Effector CD4-positive, alpha-beta T cell (primary cell): ENCODE data around the gene BTBD10.

ENCODE experiments used
- DNase-seq: peaks from one replicate; pipeline ENCODE4 v3.0.0-alpha.2; 2020
- total RNA-seq: gene quantifications from one replicate; lab custom pipeline; 2026; lab: John Stamatoyannopoulos, UW

The BTBD10 gene
- total RNA-seq = 23.6 reads per million, percentile 50 among the genes with 10 or more reads in this experiment

GRCh38 chr11:13462901-13463778 lies at the start of gene BTBD10:
BTBD10 (minus strand) TSS chr11:13463222; CDS start chr11:13445124, 18,098 bp downstream.
- DNase-seq = peak; percentile 92

DNA sequence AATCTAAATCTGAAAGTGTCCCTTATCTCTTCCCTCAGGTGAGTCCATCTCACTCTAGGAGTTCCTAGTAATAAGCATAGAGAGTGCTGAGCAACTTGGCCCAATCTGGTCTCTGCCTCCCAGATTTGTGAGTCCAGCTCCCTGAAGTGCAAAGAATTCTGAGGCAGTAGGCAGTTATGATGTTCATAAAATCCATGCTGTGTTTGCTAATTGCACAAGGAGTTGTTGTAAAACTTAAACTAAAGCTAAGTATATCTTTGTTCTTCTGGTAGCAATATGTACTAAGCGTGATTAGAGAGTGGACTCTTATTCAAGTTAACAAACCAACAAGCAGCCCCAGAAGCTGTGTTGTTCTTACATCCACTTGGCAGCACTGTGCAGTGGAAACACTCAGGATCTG lies 40.4 kb upstream of the BTBD10 start:
- DNase-seq = no peak

DNA sequence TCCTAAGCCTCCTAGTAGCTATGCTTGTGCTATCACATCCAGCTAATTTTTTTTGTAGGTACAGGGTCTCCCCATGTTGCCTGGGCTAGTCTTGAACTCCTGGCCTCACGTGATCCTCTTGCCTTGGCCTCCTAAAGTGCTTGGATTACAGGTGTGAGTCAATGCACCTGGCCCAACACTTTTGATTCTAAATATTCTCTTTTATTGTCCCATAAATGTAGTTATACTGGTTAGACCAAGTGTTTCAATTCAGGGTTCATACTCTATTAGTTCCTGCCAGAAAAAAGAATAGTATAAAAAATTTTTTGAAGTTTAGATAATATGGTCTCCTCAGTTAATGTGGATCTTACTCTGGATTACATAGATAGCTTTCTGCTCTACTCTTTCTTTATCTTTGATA lies 39.5 kb upstream of the BTBD10 start:
- no peak for DNase-seq

GRCh38 chr11:13495929-13496328 lies 32.9 kb upstream of the BTBD10 start, which contains the start of gene PTH:
PTH (minus strand) TSS chr11:13495997; CDS start chr11:13492855, 3,142 bp downstream.
- no peak for DNase-seq

GRCh38 chr11:13494051-13494450 lies 31.0 kb upstream of the BTBD10 start:
- DNase-seq = no peak

- peak; percentile 8 for DNase-seq
Observed at GRCh38 chr11:13487661-13488030, 24.6 kb upstream of the BTBD10 start.

GRCh38 chr11:13486926-13487660 lies 24.1 kb upstream of the BTBD10 start:
- peak; percentile 64 for DNase-seq

- no peak for DNase-seq
Observed at GRCh38 chr11:13480198-13480597, 17.2 kb upstream of the BTBD10 start.

DNA sequence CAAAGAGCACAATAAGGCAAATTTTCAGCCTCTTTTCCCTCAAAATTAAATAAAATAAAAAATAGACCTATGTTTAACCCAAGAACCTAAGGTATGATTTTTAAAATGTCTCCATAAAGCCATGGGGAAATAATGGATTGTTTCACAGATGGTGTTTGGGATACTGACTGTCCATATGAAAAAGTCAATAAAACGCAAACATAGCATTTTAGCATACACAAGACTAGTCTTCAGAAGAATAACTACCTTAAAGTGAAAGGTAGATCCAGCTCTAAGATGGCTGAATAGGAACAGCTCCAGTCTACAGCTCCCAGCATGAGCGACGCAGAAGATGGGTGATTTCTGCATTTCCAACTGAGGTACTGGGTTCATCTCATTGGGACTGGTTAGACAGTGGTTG lies 16.7 kb upstream of the BTBD10 start:
- DNase-seq = no peak

GRCh38 chr11:13475091-13475490 lies 12.1 kb upstream of the BTBD10 start:
- no peak for DNase-seq

- DNase-seq = no peak
Observed at GRCh38 chr11:13473013-13473722, 10.1 kb upstream of the BTBD10 start.

GRCh38 chr11:13468750-13469149 lies 5.7 kb upstream of the BTBD10 start:
- DNase-seq = no peak

GRCh38 chr11:13465909-13466371 lies 2.9 kb upstream of the BTBD10 start:
- DNase-seq = no peak

GRCh38 chr11:13463779-13464290 lies 813 bp upstream of the BTBD10 start:
- DNase-seq = no peak

- peak; percentile 54 for DNase-seq
Observed at GRCh38 chr11:13462311-13462900, 616 bp downstream of the BTBD10 start.

- no peak for DNase-seq
Observed at GRCh38 chr11:13461291-13461690, 1.7 kb downstream of the BTBD10 start.

DNA sequence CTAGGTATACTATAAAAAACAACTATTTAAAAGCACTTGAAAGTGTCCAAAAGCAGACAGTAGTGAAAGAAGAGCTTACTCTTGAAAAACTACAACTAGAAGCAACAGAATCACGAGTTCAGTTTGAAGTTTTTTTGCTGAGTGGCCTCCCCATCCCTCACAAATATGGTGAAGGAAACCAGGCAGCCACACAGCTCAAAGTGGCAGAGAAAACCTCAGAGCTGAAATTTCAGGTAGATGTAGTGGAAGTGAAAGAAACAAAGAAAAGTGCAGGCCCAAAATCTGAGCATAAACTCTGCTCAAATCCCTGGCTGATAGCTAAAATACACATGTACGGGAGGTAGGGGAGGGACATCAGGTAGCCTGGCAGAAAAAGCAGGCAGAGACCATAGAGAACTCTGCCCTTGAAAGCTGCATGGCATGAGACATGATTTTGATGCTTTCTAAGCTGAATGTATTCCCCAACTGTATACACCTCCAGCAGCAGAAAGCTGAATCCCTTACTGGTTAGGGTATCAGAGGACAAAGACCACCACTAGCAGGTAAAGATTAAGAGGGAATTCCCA lies 12.1 kb downstream of the BTBD10 start:
- no peak for DNase-seq

DNA sequence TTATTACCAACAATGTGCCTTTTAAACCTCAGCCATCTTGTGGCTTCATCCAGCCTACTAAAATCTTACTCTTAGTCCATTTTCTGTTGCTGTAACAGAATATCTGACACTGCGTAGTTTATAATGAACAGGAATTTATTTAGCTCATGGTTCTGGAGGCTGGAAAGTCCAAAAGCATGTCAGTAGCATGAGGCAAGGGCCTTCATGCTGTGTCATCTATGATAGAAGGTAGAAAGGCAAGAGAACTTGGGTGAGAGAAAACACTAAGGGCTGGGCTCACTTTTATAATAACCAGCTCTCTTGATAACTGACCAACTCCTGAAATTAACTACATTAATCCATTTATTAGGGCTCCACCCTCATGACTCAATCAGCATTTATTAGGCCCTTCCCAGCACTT lies 13.5 kb downstream of the BTBD10 start:
- DNase-seq = no peak

- no peak for DNase-seq
Observed at GRCh38 chr11:13448876-13449275, 14.1 kb downstream of the BTBD10 start.

GRCh38 chr11:13446444-13446843 lies 16.6 kb downstream of the BTBD10 start:
- DNase-seq = no peak

GRCh38 chr11:13445588-13445987 lies 17.4 kb downstream of the BTBD10 start:
- DNase-seq = no peak
